Uterus (tissue), 4 donors: Measurements from ENCODE around the gene HOXD10. TPM values are rescaled to one million over a fixed set of nuclear protein-coding genes. Genes with fewer than 3 reads are reported as not detected.

Experiments used
- DNase-seq, 2 donors: peaks; one replicate each; pipeline ENCODE4 v3.0.0-alpha.2; 2019 to 2020
- H3K27ac ChIP-seq, 2 donors: fragments of 200-600 bp; sonication (generic); 1 replicate in 1 of 2; 2 replicates in 1 of 2; pipeline ENCODE4 v1.5.1; 2016 to 2018
- H3K27me3 ChIP-seq, 2 donors: fragments of 200-600 bp; sonication (generic); one replicate each; pipeline ENCODE4 v1.5.1; 2018 to 2019; ENCODE audit warnings: control low read depth in 1 of 2
- H3K36me3 ChIP-seq, 2 donors: fragments of 200-600 bp; sonication (generic); one replicate each; pipeline ENCODE4 v1.5.1; 2019; ENCODE audit warnings: control low read depth in 1 of 2
- H3K4me1 ChIP-seq, 2 donors: fragments of 200-600 bp; sonication (generic); one replicate each; pipeline ENCODE4 v1.5.1; 2018 to 2019; ENCODE audit warnings: control low read depth in 1 of 2
- H3K4me3 ChIP-seq, 2 donors: fragments of 200-600 bp; sonication (generic); 1 replicate in 1 of 2; 2 replicates in 1 of 2; pipeline ENCODE4 v1.5.1; 2018 to 2019; ENCODE audit warnings: mild to moderate bottlenecking in 1 of 2
- H3K9me3 ChIP-seq, 2 donors: fragments of 200-600 bp; sonication (generic); one replicate each; pipeline ENCODE4 v1.5.1; 2019; ENCODE audit warnings: control low read depth in 1 of 2
- POLR2A ChIP-seq, 2 donors: fragments of 450-650 bp; IDR thresholded peaks; one replicate each; pipeline ENCODE4 v1.6.1; 2016; ENCODE audit warnings: antibody characterized with exemption in 2 of 2, mild to moderate bottlenecking in 1 of 2, moderate library complexity in 1 of 2
- intact Hi-C: fragments of 100-400 bp; cut with DNase I; formaldehyde crosslinking; loops from one replicate; pipeline ENCODE4 v1.15.1; 2023; ENCODE audit warnings: low total_unique reads
- total RNA-seq, 4 donors: library from RNA; depleted of rRNA in 3 of 4; stranded (reverse); fragments of >200 nt in 3 of 4; gene quantifications; one replicate each; pipeline versions ENCODE4 v1.1.0 to v1.2.4, GENCODE V29; 2014 to 2023
- TF ChIP-seq, protein P1 (sequence below), 4 experiments: fragments of 200-600 bp in 2 of 4; fragments of 450-650 bp in 2 of 4; sonication (generic) in 2 of 4; IDR thresholded peaks; one replicate each; pipeline ENCODE4 v1.5.1; 2016 to 2019; ENCODE audit warnings: antibody characterized with exemption in 4 of 4, mild to moderate bottlenecking in 2 of 4, moderate library complexity in 1 of 4
- donor health status: DM: yes; HTN: yes; CAD: no.

HOXD10 gene
- total RNA-seq, 4 donors from 2014 or later, result 6.8 to 81.0 (median 53.6) TPM

DNA sequence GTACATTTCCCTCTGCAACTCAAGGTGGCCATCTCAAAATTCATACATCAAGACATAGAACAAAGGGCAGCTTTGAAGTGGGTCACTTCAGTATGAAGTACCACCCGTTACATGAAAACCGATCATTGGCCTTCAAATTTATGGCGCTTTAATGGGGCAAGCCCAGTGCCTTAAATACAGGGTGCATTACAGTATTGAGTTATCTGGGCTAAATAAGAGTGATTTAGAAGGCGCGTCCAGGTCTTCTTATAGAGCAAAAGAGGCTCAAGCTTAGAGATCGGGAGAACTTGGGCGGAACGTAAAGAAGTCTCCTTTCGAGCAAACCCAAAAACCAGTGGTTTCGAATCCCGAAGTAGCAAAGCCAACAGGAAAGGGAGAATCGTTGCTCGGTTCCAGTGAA lies 47.6 kb downstream of the HOXD10 start:
- Histone ChIP-seq H3K36me3 (no peaks in the 10 kb centered on the region), H3K27ac (peak overlapping the region in 1 of 2 donors; percentile 72), H3K9me3 (no peaks in the 10 kb centered on the region), H3K27me3 (no peaks in the 10 kb centered on the region), H3K4me1 (no peaks in the 10 kb centered on the region), H3K4me3 (no peak overlapping the region)
- intact Hi-C loops, result no loop called here
- no peak for DNase-seq
- no peak for TF ChIP-seq POLR2A (IDR thresholded peaks at IDR 0.05)
- TF ChIP-seq, protein P1, sequence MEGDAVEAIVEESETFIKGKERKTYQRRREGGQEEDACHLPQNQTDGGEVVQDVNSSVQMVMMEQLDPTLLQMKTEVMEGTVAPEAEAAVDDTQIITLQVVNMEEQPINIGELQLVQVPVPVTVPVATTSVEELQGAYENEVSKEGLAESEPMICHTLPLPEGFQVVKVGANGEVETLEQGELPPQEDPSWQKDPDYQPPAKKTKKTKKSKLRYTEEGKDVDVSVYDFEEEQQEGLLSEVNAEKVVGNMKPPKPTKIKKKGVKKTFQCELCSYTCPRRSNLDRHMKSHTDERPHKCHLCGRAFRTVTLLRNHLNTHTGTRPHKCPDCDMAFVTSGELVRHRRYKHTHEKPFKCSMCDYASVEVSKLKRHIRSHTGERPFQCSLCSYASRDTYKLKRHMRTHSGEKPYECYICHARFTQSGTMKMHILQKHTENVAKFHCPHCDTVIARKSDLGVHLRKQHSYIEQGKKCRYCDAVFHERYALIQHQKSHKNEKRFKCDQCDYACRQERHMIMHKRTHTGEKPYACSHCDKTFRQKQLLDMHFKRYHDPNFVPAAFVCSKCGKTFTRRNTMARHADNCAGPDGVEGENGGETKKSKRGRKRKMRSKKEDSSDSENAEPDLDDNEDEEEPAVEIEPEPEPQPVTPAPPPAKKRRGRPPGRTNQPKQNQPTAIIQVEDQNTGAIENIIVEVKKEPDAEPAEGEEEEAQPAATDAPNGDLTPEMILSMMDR (IDR thresholded peaks at IDR 0.05), result no peak

GRCh38 chr2:176164611-176165369 lies 48.2 kb downstream of the HOXD10 start:
- Histone ChIP-seq H3K27me3 (no peaks in the 10 kb centered on the region), H3K4me3 (peak overlapping the region; percentile 8 to 11), H3K9me3 (no peaks in the 10 kb centered on the region), H3K4me1 (no peaks in the 10 kb centered on the region), H3K36me3 (no peaks in the 10 kb centered on the region), H3K27ac (peak overlapping the region; percentile 42 to 72)
- TF ChIP-seq POLR2A (IDR thresholded peaks at IDR 0.05), result no peak
- TF ChIP-seq, protein P1 (IDR thresholded peaks at IDR 0.05), result no peak
- no peak for DNase-seq
- intact Hi-C loops, result no loop called here

- peak in 1 of 2 donors; percentile 60 for DNase-seq
- intact Hi-C loops, result no loop called here
- Histone ChIP-seq H3K27me3 (no peaks in the 10 kb centered on the region), H3K4me1 (no peaks in the 10 kb centered on the region), H3K27ac (peak overlapping the region; percentile 42 to 72), H3K4me3 (peak overlapping the region; percentile 8 to 11), H3K36me3 (no peaks in the 10 kb centered on the region), H3K9me3 (no peaks in the 10 kb centered on the region)
- TF ChIP-seq, protein P1 (IDR thresholded peaks at IDR 0.05), result no peak
- no peak for TF ChIP-seq POLR2A (IDR thresholded peaks at IDR 0.05)
Measured at GRCh38 chr2:176165370-176166050, 48.9 kb downstream of the HOXD10 start.

DNA sequence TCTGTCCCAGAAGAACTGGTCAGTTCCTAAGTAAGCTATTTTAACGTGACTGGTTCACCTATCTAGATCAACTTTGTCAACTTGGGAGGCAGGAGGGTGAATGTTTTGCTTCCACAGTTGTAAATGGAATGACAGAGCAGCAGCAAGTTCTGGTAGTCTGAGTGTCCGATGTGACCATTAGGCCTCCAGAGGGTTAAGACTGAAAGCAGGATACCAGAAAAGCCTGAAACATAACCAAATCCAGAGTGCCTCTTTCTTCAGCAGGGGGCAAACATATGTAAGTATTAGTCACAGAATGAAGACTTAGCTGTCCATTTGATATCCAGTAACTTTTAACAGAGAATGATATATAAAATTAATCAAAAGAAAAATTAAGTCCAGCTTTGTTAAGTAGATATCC lies 49.7 kb downstream of the HOXD10 start:
- TF ChIP-seq, protein P1 (IDR thresholded peaks at IDR 0.05), result no peak
- TF ChIP-seq POLR2A (IDR thresholded peaks at IDR 0.05), result no peak
- no peaks in the 10 kb centered on the region for H3K4me1 ChIP-seq
- H3K36me3 ChIP-seq, result no peaks in the 10 kb centered on the region
- H3K27ac ChIP-seq, result peak overlapping the region; percentile 42 to 72
- H3K4me3 ChIP-seq, result no peak overlapping the region
- no peaks in the 10 kb centered on the region for H3K9me3 ChIP-seq
- H3K27me3 ChIP-seq, result no peaks in the 10 kb centered on the region
- intact Hi-C loops, result no loop called here
- DNase-seq, result no peak

- intact Hi-C loops, result no loop called here
- no peak for DNase-seq
- H3K27ac ChIP-seq, result no peak overlapping the region
- no peaks in the 10 kb centered on the region for H3K36me3 ChIP-seq
- no peaks in the 10 kb centered on the region for H3K9me3 ChIP-seq
- H3K4me3 ChIP-seq, result no peak overlapping the region
- H3K27me3 ChIP-seq, result no peaks in the 10 kb centered on the region
- H3K4me1 ChIP-seq, result no peaks in the 10 kb centered on the region
- TF ChIP-seq POLR2A (IDR thresholded peaks at IDR 0.05), result no peak
- TF ChIP-seq, protein P1 (IDR thresholded peaks at IDR 0.05), result no peak
Measured at GRCh38 chr2:176167398-176167797, 50.8 kb downstream of the HOXD10 start.
